AG09319 (cell line): Measurements from ENCODE around the gene HOXD4.

Experiments used
- DNase-seq: peaks from one replicate; pipeline ENCODE4 v3.0.0-alpha.2; 2010; ENCODE audit warnings: low read depth; ENCODE audit errors: extremely low read depth
- CTCF ChIP-seq: IDR thresholded peaks from 2 replicates; pipeline ENCODE4 v1.5.1; 2011; ENCODE audit warnings: low read depth, mild to moderate bottlenecking, inconsistent platforms, low read length, moderate library complexity

The HOXD4 gene

DNA sequence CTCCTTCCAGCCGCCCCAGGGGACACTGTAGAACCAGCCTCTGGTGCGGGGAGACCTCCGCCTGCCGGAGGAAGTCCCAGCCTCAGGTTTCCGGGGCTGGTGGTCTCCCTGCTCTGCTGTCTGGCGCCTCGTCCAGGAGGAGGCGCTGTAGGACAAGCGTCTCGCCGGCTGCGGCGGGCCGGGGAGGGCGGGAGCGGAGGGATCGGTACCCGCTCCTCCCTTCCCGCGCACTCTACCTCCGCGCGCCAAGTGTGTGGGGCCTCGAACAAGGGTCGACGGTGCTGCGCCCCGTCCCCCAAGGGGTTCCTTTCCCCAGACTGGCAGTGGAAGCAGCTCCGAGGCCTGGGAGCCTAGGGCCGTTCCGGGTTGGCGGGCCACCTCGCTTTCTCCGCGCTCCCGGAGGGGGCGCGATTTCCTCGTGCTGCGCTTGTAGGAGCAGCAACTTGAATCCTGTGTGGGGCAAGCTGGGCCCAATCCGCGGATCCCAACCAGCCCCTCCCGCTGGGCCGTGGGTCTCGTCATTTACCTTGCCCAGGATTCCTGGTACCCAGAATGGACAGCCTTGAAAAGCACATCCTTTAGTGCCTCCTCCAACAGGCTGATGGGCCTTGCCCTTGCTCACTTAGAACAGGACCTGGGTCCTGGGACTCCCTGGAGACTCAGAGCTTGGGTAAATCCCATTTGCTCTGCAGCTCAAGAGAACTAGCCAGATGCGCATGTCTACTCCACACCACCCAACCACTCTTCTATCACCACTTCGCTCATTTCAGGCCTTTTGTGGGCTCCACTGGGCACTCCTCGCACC lies 10.6 kb upstream of the HOXD4 start:
- peak; percentile 24 for DNase-seq

GRCh38 chr2:176142281-176142680 lies 9.1 kb upstream of the HOXD4 start:
- DNase-seq, result no peak
- no peak for TF ChIP-seq CTCF

More for the DNA sequence above, 10.6 kb upstream of the HOXD4 start:
- peak; percentile 79 for TF ChIP-seq CTCF

- DNase-seq, result no peak
- no peak for TF ChIP-seq CTCF
Measured at GRCh38 chr2:176145085-176145969, 6.0 kb upstream of the HOXD4 start.

DNA sequence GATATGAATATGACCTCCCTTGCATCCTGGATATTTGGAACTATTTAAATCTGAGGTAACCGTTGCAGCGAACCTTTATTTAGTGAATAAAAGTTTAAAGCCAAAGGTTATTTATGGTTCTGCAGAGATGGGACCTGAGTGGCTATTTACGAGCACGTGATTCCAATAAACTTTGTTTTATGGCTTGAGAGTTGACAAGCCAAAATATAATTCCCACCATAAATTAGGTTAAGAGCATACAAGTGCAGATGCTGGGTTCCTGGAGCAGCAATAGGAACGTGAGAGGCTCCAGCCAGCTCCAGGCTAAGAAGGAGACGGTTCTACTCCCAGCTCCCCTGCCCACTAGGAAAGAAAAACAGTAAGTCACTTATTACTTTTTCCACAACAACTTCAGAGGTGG lies 5.2 kb upstream of the HOXD4 start:
- no peak for DNase-seq
- TF ChIP-seq CTCF, result no peak

- no peak for DNase-seq
- TF ChIP-seq CTCF, result no peak
Measured at GRCh38 chr2:176146645-176147044, 4.7 kb upstream of the HOXD4 start.

DNA sequence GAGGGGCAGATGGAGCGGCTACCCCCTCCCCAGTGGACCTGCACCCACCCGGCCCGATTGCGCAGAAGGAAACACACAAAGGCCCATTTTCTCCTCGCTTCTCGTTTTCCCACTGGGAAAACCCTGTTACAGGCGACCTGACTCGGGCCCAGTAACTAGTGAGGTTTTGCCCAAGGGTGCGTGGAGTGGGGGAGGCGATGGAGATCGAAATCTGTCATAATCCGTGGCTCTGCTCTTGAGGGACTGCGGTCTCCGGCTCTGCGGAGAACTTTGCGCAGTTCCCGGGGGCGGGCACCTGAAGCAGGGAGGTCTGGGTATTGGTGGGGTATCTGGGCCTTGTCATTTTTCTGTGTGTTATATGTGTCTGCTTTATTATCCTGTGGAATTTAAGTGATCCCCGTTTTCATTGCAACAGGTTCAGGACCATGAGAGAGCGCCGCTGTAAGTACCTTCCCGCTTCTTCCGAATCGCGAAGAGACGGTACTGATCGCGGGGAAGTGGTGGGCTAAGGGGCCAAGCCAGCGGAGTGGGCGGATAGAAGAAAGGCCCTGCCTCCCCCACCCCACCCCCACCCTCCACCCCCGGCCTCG lies 4.0 kb upstream of the HOXD4 start:
- no peak for DNase-seq

More for the DNA sequence above, 4.0 kb upstream of the HOXD4 start:
- TF ChIP-seq CTCF, result no peak
